Dedifferentiated amniotic fluid mesenchymal stem cell (primary cell): ENCODE results near the gene HORMAD1.
"Not testable (repeated sequence)": the region's sequence is repeated elsewhere in the genome, so short reads cannot be mapped to it uniquely, and the experiment has no call there.

Experiments used
- DNase-seq: peaks from one replicate; pipeline ENCODE4 v3.0.0-alpha.2; 2016; ENCODE audit errors: extremely low spot score

The HORMAD1 gene

DNA sequence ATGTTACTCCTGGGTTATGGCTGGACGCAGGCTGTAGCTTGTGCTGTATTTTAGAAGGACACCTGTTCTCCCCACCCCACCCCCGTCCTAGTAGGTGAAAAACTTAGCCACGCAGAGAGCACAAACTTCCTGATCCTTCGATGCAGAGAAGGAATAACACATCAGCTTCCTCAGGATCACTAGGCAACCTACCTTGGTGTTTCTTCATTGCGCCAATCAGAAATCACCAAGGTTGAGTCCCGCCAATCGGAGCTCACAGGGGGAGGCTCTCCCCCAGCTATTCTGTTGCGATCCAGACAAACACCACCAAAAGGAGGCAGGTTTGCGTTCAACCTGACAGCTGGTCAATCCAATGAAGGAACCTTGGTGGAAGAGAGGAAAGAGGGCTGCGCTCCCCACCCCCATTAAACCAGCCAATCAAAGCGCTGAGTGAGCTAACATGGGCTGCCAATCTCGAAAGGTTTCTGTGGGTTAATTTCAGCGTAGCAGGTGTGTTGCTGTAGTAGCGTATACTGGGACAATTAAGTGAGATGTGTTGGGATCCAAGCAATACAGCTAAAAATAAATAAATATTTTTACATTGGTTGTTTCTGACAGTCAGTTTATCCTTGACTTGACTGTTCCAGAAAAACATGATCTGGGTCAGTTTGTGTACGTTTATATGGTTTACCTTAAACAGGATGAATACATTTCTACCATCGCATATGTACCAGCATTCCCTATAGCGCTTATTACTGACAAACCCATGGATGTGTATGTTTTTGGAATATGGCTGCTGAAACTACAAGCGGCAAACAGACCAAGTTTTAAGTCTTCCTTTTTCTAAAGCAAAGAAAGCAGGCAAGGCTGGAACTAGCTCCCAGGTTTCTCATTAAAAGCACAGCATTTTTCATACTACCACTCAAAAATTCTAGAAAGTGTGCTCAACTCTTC, 23.4 kb downstream of the HORMAD1 start, which contains the start of gene GOLPH3L:
Gene GOLPH3L, minus strand, starts transcription at position 160 of the 933 bp plus-strand sequence. CDS start 2,316 bp downstream, outside the sequence.
- DNase-seq, result peak; percentile 98

DNA sequence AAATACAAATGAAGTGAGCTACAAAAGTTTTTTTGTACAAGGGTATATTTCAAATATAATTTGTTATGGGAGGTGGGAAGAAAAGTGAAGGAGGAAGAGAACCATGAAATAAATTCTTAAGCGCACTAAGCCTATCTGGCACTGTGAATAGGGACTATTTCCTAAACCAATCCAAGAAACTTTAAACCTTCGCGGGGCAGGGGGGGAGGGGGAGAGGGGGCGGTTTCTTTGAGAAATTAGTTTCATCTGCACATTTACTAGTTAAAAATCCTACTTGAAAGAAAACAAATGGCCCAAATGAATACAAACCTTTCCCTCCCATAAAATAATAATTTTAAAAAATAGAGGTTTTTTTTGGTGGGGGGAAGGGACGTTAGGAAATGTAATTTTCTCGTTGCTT, 24.1 kb downstream of the HORMAD1 start:
- no peak for DNase-seq

DNA sequence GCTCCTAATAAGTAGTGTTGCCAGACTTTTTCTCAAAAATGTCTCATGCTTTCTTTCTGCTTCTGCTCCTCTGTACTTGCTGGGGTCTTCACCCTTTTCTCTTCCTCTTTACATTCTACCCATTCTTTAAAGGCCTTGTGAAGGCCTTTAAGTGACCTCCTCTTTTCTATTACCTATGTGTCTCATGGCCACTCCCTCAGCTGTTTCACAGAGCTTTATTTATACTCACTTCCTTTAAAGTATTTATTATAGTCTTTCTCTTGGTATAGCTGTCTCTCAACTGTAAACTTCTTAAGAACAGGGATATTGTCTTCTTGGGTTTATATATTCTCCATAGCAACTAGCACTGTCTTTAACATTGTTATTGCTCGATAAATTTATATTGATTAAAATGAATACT, 24.5 kb downstream of the HORMAD1 start:
- no peak for DNase-seq

DNA sequence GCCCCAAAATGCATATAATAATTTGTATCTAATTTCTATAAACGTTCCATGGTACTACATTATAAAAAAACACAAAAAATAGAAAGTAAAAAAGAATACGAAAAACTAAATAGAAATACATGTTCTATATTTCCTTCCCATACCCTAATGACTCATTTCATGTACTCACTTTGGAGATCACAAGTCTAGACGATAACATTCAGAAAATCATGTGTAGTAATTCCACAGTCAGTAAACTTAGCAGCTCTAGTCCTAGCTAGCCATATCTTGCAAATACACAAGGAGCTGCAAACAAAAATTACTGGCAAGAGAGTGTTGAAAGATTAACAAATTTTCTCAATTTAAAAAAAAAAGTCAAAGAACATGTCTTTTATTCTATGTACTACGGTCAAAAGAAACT, 25.1 kb downstream of the HORMAD1 start:
- no peak for DNase-seq

DNA sequence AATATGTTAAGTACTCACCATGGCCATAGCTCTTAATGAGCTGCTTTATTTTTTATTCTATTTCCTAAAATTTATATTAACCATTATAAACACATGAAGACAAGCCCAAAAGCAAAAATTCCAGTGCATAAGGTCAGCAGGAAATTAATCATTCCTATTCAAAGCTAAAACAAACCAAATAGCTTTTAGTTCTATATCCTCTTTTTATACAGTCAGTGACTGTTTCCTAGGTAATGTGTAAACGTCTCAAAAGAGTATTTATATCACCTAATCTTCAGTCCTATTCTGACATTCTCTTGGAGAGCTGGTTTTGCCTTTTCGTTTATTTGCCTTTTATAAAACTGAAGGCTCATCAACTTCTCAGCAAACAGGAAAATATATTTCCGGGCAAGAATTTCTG, 28.0 kb downstream of the HORMAD1 start:
- DNase-seq, result no peak

DNA sequence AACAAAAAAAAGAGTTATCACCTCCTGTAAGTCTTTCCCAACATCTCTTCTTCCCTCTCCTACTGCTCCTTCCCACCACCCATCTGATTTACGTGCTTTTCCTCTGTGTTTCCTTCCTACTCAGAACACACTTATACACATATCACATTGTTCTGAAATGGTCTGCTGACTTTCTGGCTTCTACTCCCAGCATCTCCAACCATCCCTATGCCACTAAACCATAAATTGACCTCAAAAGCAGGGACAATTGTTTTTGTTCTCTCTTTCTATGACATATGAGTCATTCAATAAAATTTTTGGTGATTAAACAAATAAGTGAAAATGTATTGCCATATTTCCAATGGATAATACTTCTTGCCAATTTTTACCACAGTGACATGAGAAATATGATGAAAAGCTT, 31.9 kb downstream of the HORMAD1 start:
- DNase-seq, result no peak

DNA sequence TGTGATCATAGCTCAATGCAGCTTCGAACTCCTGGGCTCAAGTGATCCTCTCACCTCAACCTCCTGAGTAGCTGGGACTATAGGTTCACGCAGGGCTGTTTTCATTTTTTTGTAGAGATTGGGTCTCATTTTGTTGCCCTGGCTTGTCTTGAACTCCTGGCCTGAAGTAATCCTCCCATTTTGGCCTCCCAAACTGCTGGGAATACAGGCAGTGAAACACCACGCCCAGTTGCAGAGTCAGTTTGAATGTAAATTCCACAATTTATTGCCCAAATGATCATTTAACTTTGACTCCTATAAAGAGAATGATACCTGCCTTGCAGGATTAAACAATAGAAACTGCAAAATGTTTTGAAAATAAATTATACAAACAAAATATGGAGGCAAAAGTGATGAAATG, 34.4 kb downstream of the HORMAD1 start:
- DNase-seq, result no peak

DNA sequence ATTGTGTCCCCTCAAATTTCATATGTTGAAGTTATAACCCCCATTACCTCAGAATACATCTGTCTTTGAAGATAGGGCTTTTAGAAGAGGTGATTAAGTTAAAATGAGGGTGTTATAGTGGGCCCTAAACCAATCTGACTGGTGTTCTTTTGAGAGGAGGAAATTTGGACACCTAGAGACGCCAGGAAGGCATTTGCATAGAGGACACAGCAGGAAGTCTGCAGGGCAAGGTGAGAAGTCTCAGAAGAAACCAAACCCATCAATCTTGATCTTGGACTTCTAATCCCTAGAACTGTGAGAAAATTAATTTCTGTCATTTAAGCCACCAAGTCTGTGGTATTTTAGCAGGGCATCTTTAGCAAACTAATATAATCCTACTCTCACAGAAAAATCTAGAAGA, 36.8 kb downstream of the HORMAD1 start:
- no peak for DNase-seq

DNA sequence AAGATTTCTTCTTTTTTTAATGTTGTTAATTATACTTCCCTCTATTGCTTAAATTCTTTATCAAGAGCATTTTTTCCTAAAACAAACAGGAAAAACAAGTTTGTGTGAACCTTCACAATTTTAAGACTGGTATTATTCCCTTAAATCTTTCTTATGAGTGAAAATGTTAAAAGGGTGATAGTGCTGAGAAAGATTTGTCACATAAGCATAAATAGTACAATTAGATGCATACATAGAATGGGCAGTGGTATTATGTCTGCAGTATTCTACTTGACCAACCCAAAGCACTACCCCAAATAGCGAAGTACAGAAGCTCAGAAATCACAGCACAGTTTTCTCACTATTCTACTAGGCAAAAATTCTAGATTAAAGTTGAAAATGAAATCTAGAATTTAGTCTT, 41.7 kb downstream of the HORMAD1 start:
- no peak for DNase-seq

DNA sequence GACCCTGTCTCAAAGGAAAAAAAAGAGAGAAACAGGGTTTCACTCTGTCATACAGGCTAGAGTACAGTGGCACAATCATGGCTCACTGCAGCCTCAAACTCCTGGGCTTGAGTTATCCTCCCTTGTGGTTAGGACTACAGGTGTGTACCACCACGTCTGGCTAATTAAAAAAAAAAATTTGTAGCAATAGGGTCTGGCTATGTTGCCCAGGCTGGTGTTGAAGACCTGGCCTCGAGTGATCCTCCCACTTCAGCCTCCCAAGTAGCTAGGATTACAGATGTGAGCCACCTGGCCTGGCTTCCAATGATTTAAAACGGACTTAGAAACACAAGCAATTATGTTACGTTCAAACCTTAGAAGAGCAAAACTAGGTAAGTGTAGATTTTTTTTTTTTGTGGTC, 45.8 kb downstream of the HORMAD1 start:
- DNase-seq, result no peak

DNA sequence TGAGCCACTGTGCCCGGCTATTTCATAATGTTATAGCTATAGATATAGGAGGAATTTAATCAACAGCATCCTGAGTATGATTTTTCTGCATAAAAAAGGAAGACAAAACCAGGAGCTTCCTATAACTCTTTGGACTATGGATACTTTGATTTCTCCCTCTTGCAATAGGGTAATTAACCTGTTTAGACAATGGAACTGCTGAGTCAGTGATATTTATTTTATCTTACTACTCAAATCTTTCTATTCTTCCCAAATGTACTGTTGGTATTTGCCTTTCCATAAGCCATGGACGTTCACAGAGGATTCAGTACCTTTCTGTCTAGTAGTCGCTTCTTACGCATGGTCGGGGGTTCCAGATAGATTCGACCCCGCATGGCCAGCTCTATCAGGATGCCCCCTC, 57.4 kb downstream of the HORMAD1 start:
- no peak for DNase-seq

DNA sequence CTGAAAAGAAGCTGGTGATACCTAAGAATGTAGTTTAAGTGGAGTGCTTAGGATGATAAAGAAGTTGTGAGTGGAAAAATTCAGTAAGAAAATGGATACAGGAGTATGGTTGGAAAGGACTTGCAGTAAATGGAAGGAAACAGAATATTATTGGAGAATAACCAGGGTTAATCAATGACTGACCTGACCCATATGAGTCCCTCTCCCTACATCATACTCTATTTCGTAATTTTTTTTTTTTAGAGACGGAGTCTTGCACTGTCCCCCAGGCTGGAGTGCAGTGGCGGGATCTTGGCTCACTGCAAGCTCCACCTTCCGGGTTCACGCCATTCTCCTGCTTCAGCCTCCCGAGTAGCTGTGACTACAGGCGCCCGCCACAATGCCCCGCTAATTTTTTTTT, 57.9 kb downstream of the HORMAD1 start:
- no peak for DNase-seq

DNA sequence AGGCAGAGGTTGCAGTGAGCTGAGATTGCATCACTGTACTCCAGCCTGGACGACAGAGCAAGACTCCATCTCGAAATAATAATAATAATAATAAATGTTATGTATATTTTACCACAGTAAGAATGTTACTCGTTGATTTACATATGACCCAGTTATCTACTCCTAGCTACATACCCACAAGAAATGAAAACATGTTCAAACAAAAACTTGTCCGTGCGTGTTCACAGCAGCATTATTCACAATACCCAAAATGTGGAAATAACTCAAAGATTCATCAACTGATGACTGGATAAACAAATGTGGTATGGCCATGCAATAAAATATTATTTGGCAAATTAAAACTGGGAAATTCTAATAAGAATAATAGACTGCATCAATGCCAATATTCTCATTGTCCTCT, 59.5 kb downstream of the HORMAD1 start:
- DNase-seq, result no peak

DNA sequence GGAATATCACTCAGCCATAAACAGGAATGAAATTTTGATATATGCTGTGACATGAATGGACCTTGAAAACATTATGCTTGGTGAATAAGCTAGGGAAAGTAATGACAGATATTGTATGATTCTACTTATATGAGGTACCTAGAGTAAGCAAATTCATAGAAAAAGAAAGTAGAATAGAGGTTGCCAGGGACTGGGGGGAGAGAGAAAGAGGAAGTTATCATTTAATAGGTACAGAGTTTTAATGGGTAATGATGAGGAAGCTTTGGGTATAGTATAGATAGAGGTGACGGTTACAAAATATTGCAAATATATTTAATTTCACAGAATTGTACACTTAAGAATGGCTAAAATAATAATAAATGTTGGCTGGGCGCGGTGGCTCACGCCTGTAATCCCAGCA, 60.1 kb downstream of the HORMAD1 start:
- DNase-seq, result no peak

DNA sequence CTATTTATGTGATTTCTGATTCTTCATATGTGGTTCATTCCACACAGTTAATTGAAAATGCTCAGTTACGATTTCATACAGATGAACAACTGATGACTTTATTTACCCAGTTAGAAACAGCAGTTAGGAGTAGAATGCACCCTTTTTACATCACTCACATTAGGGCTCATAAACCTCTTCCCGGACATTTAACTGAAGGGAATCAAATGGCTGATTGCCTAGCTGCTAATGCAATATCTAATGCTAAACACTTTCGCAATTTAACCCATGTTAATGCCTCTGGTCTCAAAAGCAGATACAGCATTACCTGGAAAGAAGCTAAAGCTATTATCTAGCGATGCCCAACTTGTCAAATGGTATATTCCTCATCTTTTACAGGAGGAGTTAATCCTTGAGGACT, 63.6 kb downstream of the HORMAD1 start:
- DNase-seq, result not testable (repeated sequence)

DNA sequence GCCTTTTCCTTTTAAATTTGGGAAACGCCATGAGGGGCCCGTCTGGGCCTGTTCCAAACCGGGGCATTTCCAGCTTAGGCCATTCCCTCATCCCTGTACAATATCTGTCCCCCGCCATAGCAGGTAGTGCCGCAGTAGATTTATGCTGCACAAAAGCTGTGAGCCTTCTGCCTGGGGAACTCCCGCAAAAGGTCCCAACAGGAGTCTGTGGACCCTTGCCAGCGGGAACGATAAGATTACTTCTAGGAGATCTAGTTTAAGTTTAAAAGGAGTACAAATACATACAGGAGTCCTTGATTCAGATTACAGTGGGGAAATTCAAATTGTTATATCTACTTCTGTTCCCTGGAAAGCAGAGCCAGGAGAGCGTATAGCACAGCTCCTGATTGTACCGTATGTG, 66.1 kb downstream of the HORMAD1 start:
- not testable (repeated sequence) for DNase-seq

DNA sequence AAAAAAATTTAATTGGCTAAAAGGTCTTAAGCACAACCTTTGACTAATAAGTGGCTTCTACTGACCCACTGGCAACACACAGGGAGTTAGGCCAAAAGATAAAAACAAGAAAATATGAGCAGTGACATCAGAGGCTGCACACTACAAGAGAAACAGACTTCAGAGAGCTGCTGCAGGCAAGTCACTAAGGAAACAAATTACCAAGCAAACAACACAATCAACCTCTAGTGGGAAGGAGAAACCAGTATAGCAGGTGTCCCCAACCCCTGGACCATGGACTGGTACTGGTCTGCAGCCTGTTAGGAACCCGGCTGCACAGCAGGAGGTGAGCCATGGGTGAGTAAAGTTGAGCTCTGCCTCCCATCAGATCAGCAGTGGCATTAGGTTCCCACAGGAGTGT, 70.5 kb downstream of the HORMAD1 start:
- no peak for DNase-seq

DNA sequence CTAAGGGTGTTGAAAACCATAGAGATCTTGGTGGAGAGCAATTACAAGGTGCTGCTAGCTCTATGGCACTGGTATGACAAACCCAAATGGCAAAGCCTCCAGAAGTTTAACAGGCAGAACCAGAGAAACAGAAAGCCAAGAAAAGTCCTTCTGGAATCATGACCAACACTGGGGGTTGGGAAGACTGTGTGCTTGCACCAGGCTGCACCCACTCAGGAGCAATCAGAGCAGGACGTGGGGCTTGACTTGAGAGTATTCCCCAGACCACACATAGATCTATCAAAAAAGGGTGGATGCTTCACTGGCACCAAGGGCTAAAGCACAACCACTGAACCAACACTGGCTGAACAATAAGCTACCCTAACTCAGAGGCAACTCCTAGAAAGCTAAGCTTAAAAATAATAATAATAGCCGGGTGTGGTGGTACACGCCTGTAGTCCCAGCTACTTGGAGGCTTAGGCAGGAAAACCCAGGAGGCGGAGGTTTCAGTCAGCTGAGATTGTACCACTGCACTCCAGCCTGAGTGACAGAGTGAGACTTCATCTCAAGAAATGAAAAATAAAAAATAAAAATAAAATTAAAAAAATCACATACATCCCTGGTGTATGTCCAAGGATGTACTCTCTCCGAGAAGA, 71.1 kb downstream of the HORMAD1 start:
- DNase-seq, result no peak
